WTC11 (cell line): ENCODE measurements around the gene ZNF514.

ENCODE experiments used
- CDX4 ChIP-seq: fragments of 250-450 bp; sonication (Bioruptor Pico); IDR thresholded peaks from 2 replicates; pipeline ENCODE4 v1.9.0; 2021; ENCODE audit warnings: moderate library complexity, mild to moderate bottlenecking, inconsistent platforms, borderline replicate concordance
- CTCF ChIP-seq: fragments of 200-600 bp; IDR thresholded peaks from 2 replicates; pipeline ENCODE4 v1.8.0; 2022; ENCODE audit warnings: antibody characterized with exemption
- MAX ChIP-seq: sonication (generic); formaldehyde crosslinking; IDR thresholded peaks from 2 replicates; pipeline ENCODE4 v1.8.0; 2022; ENCODE audit warnings: mild to moderate bottlenecking, missing genetic modification reagents
- TEAD4 ChIP-seq: sonication (generic); formaldehyde crosslinking; IDR thresholded peaks from 2 replicates; pipeline ENCODE4 v1.8.0; 2022; ENCODE audit warnings: mild to moderate bottlenecking, missing genetic modification reagents
- USF2 ChIP-seq: sonication (generic); formaldehyde crosslinking; IDR thresholded peaks from 2 replicates; pipeline ENCODE4 v1.8.1; 2023; ENCODE audit warnings: mild to moderate bottlenecking, missing genetic modification reagents, moderate library complexity
- TF ChIP-seq, protein P1 (sequence below): sonication (generic); formaldehyde crosslinking; IDR thresholded peaks from 2 replicates; pipeline ENCODE4 v1.8.1; 2023; ENCODE audit warnings: mild to moderate bottlenecking, missing genetic modification reagents, borderline replicate concordance

GRCh38 chr2:95165030-95165370 is 5.4 kb upstream of the ZNF514 start:
- TF ChIP-seq CTCF (no peak), MAX (CRISPR knock-in tag) (no peak), TEAD4 (CRISPR knock-in tag) (no peak), CDX4 (CRISPR knock-in tag) (no peak), USF2 (CRISPR knock-in tag) (no peak)
- TF ChIP-seq, protein P1, sequence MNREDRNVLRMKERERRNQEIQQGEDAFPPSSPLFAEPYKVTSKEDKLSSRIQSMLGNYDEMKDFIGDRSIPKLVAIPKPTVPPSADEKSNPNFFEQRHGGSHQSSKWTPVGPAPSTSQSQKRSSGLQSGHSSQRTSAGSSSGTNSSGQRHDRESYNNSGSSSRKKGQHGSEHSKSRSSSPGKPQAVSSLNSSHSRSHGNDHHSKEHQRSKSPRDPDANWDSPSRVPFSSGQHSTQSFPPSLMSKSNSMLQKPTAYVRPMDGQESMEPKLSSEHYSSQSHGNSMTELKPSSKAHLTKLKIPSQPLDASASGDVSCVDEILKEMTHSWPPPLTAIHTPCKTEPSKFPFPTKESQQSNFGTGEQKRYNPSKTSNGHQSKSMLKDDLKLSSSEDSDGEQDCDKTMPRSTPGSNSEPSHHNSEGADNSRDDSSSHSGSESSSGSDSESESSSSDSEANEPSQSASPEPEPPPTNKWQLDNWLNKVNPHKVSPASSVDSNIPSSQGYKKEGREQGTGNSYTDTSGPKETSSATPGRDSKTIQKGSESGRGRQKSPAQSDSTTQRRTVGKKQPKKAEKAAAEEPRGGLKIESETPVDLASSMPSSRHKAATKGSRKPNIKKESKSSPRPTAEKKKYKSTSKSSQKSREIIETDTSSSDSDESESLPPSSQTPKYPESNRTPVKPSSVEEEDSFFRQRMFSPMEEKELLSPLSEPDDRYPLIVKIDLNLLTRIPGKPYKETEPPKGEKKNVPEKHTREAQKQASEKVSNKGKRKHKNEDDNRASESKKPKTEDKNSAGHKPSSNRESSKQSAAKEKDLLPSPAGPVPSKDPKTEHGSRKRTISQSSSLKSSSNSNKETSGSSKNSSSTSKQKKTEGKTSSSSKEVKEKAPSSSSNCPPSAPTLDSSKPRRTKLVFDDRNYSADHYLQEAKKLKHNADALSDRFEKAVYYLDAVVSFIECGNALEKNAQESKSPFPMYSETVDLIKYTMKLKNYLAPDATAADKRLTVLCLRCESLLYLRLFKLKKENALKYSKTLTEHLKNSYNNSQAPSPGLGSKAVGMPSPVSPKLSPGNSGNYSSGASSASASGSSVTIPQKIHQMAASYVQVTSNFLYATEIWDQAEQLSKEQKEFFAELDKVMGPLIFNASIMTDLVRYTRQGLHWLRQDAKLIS (CRISPR knock-in tag) = no peak
